Heart right ventricle (tissue), 16 donors: ENCODE data around the gene COLEC12. TPM values are rescaled to one million over a fixed set of nuclear protein-coding genes. Genes with fewer than 3 reads are reported as not detected.

ENCODE experiments used
- ATAC-seq, 8 donors: fragments of 200-7000 bp; cut with Tn5 transposase; one replicate each; pipeline ENCODE4 v1.9.1; 2020; ENCODE audit warnings: mild to moderate bottlenecking in 8 of 8, moderate library complexity in 8 of 8, moderate number of reproducible peaks in 1 of 8
- DNase-seq, 2 donors: peaks; one replicate each; pipeline ENCODE4 v3.0.0-alpha.2; 2020
- H3K27ac ChIP-seq, 10 donors: fragments of 200-600 bp; sonication (generic) in 2 of 10; one replicate each; pipeline versions ENCODE4 v1.5.0 to v1.8.0; 2020 to 2022; ENCODE audit warnings: mild to moderate bottlenecking in 3 of 10
- H3K27me3 ChIP-seq, 7 donors: fragments of 200-600 bp; one replicate each; pipeline ENCODE4 v1.8.0; 2021 to 2022; ENCODE audit warnings: mild to moderate bottlenecking in 2 of 7
- H3K36me3 ChIP-seq, 9 donors: fragments of 200-600 bp; sonication (generic) in 1 of 9; one replicate each; pipeline versions ENCODE4 v1.5.0 to v1.8.0; 2020 to 2022; ENCODE audit warnings: mild to moderate bottlenecking in 2 of 9
- H3K4me1 ChIP-seq, 9 donors: fragments of 200-600 bp; sonication (generic) in 1 of 9; one replicate each; pipeline versions ENCODE4 v1.5.0 to v1.8.0; 2020 to 2022; ENCODE audit warnings: mild to moderate bottlenecking in 4 of 9
- H3K4me3 ChIP-seq, 10 donors: fragments of 200-600 bp; sonication (generic) in 2 of 10; one replicate each; pipeline versions ENCODE4 v1.5.0 to v1.8.0; 2020 to 2022; ENCODE audit warnings: mild to moderate bottlenecking in 7 of 10, moderate library complexity in 2 of 10
- H3K9me3 ChIP-seq, 11 donors: fragments of 200-600 bp in 10 of 11; sonication (generic) in 2 of 11; one replicate each; pipeline versions ENCODE4 v1.5.0 to v1.8.0; 2013 to 2022; ENCODE audit warnings: mild to moderate bottlenecking in 2 of 11, control low read depth in 1 of 11, moderate library complexity in 1 of 11
- WGBS, 2 donors: extraction: QIAGEN DNeasy Blood & Tissue Kit; methylation state at CpG; one replicate each; pipeline ENCODE4 v1.1.7; 2013; ENCODE audit warnings: inconsistent platforms in 1 of 2; 5-methylcytosine and 5-hydroxymethylcytosine counted together
- intact Hi-C, 10 donors: fragments of 100-400 bp; cut with DNase I; formaldehyde crosslinking; loops; one replicate each; pipeline versions ENCODE4 v1.11.1 to v1.14.2; 2022
- polyA plus RNA-seq, 2 donors: library from polyadenylated mRNA; stranded (reverse); fragments of 200-250 nt; gene quantifications; one replicate each; pipeline ENCODE4 v1.2.3, GENCODE V29; 2013
- total RNA-seq, 10 donors: library from RNA; stranded (reverse); fragmentation: NEBNext Ultra II Directional in 3 of 10; extraction: Animal tissue kit (Norgen Biotek cat#: 25700) in 3 of 10; gene quantifications; one replicate each; pipeline versions ENCODE4 v1.2.1 to v1.2.4, GENCODE V29; 2021 to 2023
- TF ChIP-seq, protein P1 (sequence below), 9 donors: fragments of 200-600 bp; sonication (generic) in 2 of 9; IDR thresholded peaks; one replicate each; pipeline versions ENCODE4 v1.5.0 to v1.8.0; 2021 to 2022; ENCODE audit warnings: antibody characterized with exemption in 9 of 9, mild to moderate bottlenecking in 5 of 9, moderate library complexity in 1 of 9
- donor health status: Arrhythmogenic right ventricular cardiomyopathy.
- donor health status: ischemic (EF 13 %, LVEDD 7.1; RV severe dilation, severe dysfunction).
- donor health status: healthy with polysubstance abuse.
- donor health status: DM: no; HTN: yes; CAD: no.
- donor health status: DM: no; HTN: no; CAD: no.
- donor health status: ischemic (EF 25% LVEDD 6.9; RV normal size, moderate dysfunction).
- donor health status: ischemic (EF 25% LVEDD 5.7; RV mildly dilated, moderate dysfunction).
- donor health status: healthy.
- donor health status: DM: yes; HTN: yes; CAD: no.
- donor health status: Ischemic cardiomyopathy.
- donor health status: ischemic (EF 35%, LVEDD 5.7; RV mildly dilated, moderate dysfunction).
- donor health status: nonischemic (EF 11% LVEDD 7.7; RV severe dilation, severe dysfunction).
- donor health status: DM: yes; HTN: yes; CAD: no.
- donor health status: PGD.
- donor health status: ischemic (EF 29% LVEDD 5.4; RV normal size, mild dysfunction).
- donor health status: nonischemic (EF 23%, LVEDD 6.1; RV moderate dilation, normal function).

The COLEC12 gene
- total and polyA plus RNA-seq, 12 donors, result 2.8 to 15.4 (median 6.2) TPM

DNA sequence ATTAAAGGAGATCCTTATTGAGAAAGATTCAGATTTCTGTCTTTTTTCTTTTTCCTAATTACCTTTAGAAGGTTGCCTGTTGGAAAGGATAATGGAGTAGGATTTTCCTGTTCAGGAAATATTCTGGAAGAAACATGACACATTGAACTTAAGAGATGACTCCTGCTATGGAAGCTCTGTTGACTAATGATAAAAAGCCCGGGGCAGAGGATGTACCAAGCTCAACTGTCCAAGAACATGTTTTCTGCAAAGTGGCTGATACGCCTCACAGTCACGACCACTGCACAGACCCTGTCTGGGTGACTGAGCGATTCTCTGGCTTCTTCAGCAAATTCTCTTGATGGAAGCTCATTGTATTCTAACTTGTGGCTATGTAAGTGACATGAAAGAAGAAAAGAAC, 146.5 kb downstream of the COLEC12 start:
- H3K36me3 ChIP-seq, result no peaks in the 10 kb centered on the region
- H3K27ac ChIP-seq, result peak overlapping the region in 2 of 10 donors; percentile 19 to 37
- H3K9me3 ChIP-seq, result no peaks in the 10 kb centered on the region
- peaks cover 0 to 9% (median 0%) of the 10 kb centered on the region in 9 donors for H3K4me1 ChIP-seq
- ATAC-seq (no peak), DNase-seq (no peak)
- intact Hi-C loops, result no loop called here
- TF ChIP-seq, protein P1, sequence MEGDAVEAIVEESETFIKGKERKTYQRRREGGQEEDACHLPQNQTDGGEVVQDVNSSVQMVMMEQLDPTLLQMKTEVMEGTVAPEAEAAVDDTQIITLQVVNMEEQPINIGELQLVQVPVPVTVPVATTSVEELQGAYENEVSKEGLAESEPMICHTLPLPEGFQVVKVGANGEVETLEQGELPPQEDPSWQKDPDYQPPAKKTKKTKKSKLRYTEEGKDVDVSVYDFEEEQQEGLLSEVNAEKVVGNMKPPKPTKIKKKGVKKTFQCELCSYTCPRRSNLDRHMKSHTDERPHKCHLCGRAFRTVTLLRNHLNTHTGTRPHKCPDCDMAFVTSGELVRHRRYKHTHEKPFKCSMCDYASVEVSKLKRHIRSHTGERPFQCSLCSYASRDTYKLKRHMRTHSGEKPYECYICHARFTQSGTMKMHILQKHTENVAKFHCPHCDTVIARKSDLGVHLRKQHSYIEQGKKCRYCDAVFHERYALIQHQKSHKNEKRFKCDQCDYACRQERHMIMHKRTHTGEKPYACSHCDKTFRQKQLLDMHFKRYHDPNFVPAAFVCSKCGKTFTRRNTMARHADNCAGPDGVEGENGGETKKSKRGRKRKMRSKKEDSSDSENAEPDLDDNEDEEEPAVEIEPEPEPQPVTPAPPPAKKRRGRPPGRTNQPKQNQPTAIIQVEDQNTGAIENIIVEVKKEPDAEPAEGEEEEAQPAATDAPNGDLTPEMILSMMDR (IDR thresholded peaks at IDR 0.05), result no peak
- H3K27me3 ChIP-seq, result no peaks in the 10 kb centered on the region
- 58 to 64% methylated on average over 4 of the region's 4 CpGs for WGBS, 2 donors
- H3K4me3 ChIP-seq, result no peak overlapping the region

DNA sequence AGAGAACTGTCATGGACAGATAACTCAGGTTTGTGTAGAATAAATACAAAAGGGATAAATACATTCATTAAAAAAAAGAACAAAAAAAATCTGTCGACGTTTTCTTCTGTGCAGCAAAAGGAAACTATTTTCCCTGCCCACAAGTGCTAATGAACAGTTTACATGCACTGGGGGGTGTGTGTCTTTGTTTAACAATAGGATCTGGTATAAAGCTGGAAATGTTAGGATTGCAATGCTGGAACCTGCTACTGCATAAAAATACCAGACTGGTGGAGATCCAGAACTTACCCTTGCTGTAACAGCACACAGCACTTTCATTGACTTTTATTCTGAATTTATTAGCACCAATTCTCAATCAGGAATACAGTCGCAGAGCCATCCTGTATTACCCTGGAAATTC, 148.1 kb downstream of the COLEC12 start:
- no peak for DNase-seq
- H3K4me3 ChIP-seq, result no peak overlapping the region
- H3K9me3 ChIP-seq, result no peaks in the 10 kb centered on the region
- H3K27ac ChIP-seq, result no peak overlapping the region
- intact Hi-C loops, result no loop called here
- WGBS, 2 donors, result 66 to 68% methylated on average over 3 of the region's 3 CpGs
- no peaks in the 10 kb centered on the region for H3K36me3 ChIP-seq
- TF ChIP-seq, protein P1 (IDR thresholded peaks at IDR 0.05), result no peak
- peaks cover 0 to 9% (median 0%) of the 10 kb centered on the region in 9 donors for H3K4me1 ChIP-seq
- ATAC-seq, result no peak
- H3K27me3 ChIP-seq, result no peaks in the 10 kb centered on the region

DNA sequence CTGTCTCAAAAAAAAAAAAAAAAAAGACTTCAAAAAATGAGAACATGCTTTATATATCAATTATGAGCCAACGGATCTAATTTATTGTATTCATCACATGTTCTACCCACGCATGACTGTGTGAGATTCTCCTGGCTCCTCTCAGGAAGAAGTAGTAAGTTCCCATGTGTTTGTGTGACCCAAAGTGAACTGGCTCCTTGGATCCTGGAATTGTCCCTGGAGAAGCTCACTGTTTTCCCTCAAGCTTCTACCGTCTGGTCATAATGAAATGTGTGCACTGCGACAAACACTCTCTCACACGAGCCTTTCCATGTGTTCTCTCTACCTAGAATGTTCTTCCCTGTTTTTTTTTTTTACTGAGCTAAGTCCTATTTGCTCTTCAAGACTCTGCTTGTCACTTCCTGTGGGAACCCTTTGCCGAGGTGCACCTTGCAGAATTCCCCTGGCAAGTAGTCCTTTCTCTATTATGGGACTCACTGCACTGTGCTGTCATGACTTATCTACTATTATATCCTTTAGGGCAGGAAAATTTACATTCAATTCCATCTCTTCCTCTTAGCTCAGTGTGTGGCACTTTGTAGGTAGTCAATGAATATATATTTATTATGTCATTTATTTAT, 149.4 kb downstream of the COLEC12 start:
- peak in 6 of 8 donors; percentile 18 to 71 (median 56) for ATAC-seq
- Histone ChIP-seq H3K27me3 (no peaks in the 10 kb centered on the region), H3K4me1 (peaks cover 0 to 9% (median 0%) of the 10 kb centered on the region in 9 donors), H3K9me3 (peaks cover 0 to 6% (median 0%) of the 10 kb centered on the region in 11 donors), H3K36me3 (no peaks in the 10 kb centered on the region), H3K4me3 (no peak overlapping the region), H3K27ac (no peak overlapping the region)
- intact Hi-C loops, result no loop called here
- 50 to 59% methylated on average over 6 of the region's 6 CpGs for WGBS, 2 donors
- peak in 1 of 2 donors; percentile 23 for DNase-seq
- TF ChIP-seq, protein P1 (IDR thresholded peaks at IDR 0.05), result no peak

DNA sequence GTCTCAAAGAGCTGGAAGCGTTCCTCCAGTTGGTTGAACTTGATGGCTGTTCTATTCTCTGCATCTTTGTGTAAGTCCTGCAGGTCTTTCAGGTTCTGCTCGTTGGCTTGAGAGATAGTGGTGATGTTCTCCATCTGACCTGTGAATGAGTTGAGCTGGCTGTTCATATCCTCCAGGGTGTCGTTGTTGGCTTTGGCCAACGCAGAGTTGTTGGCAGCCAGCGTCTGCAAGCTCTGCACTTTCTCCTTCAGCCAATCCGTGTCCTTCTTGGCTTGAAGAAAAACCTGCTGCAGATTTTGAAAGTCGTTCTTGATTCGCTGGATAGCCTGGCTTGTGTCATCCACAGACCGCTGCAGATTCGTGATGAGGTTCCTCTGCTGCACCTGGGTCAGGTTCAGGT, 153.9 kb downstream of the COLEC12 start:
- peaks cover 0 to 4% (median 0%) of the 10 kb centered on the region in 7 donors for H3K27me3 ChIP-seq
- DNase-seq (no peak), ATAC-seq (no peak)
- TF ChIP-seq, protein P1 (IDR thresholded peaks at IDR 0.05), result no peak
- H3K4me1 ChIP-seq, result peaks cover 0 to 9% (median 0%) of the 10 kb centered on the region in 9 donors
- WGBS, 2 donors, result 81 to 88% methylated on average over 10 of the region's 10 CpGs
- H3K4me3 ChIP-seq, result no peak overlapping the region
- intact Hi-C loops, result loop anchor here in 1 of 10 donors (10.0 kb wide), 1 partner anchor 52 kb away; no protein-coding TSS in a partner anchor
- no peak overlapping the region for H3K27ac ChIP-seq
- no peaks in the 10 kb centered on the region for H3K36me3 ChIP-seq
- H3K9me3 ChIP-seq, result peaks cover 0 to 12% (median 0%) of the 10 kb centered on the region in 11 donors
